Measurements from ENCODE around the gene CAMK2G.

Gene CAMK2G

DNA sequence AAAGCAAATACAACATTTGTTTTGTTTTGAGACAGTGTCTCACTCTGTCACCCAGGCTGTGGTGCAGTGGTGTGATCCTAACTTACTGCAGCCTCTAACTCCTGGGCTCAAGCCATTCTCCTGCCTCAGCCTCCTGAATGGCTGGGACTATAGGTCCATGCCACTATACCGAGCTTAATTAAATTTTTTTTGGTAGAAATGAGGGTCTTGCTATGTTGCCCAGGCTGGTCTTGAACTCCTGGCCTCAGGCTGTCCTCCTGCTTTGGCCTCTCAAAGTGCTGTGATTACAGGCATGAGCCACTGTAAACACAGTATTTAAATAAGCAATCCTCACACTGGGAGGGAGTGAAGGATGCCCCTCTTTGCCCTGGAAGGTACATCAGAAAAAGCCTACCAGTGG, 4.0 kb upstream of the CAMK2G start:
- no peak for DNase-seq

DNA sequence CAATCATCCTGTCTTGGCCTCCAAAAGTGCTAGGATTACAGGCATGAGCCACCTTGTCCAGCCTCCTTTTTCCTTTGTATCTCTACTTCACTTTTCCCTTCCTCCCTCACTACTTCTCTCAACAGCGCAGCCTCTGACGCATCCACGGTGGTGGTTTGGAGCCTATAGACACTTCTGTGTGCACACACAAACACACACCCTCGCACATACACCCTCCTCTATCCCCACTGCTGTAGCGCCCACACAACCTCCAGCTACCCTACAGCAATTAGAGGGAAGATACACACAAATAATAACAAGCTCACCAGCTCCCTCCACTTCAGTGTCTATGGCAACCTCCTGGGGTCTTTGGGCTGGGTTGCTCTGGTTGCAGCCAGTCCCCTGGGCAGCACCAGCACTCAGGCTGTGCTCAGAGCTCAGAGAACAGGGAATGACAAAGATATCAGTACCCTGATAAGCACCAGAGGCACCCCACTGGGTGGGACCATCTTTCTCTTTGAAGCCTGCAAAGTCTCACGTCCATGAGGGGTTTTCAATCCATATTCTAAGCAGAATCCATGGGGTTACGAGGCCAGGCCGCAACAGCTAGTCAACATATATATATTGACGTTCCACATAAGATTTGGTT, 3.3 kb upstream of the CAMK2G start:
- no peak for DNase-seq

DNA sequence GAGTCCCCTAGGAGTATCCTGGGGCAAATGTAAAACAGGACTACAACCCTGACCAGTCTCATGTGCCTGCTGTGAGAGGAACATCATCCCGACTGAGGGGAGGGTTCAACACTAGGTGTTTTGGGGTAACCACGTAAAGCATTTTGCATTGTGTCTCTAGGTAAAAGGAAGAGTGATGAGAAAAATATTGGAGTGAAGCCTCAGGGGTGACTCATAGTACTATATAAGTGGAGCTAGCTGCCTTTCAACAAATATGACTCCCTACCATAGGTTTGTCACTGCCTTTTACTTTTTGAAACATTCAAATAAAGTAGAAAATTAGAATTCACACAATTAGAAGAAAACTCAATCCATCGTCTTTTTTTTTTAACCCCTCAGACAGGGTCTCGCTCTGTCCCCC, 2.6 kb upstream of the CAMK2G start:
- DNase-seq: no peak

DNA sequence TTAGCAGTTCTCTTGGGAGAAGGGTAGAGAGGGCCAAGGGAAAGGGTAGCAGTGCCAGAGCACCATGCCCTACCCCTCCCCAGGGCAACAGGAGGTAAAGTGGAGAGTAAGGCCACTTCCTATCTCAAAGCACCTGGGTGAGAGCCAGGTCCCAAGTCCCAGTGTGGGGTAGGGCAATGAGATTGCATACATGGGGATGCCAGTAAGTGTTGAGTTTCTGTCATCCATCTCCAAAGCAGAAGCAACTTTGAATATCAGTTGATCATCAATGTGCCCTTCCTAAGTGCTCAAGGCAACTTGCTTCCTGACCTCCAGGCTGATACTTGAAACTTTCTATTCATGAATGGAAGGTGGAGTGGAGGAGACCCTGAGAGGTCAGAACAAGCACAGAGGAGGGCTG, 2.2 kb upstream of the CAMK2G start:
- DNase-seq: no peak

DNA sequence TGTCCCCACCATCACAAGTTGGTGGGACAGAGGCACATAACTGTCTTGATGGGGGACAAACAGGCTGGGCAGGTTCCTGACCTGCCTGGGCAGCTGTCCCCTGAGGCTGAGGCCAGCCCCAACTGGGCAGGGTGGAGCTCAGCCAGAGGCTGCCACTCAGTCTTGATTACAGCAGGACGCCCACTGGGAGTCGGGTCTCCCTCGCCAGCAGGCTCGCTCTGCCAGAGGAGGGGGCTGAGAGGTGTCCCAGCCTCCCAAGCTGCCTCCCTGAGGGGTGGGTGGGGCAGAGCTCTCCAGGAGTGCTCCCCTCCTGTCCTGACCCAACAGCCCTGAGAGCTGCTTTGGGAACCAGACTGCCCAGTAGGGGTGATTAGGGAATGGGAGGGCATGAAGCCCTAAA, 1.8 kb upstream of the CAMK2G start:
- DNase-seq: no peak

DNA sequence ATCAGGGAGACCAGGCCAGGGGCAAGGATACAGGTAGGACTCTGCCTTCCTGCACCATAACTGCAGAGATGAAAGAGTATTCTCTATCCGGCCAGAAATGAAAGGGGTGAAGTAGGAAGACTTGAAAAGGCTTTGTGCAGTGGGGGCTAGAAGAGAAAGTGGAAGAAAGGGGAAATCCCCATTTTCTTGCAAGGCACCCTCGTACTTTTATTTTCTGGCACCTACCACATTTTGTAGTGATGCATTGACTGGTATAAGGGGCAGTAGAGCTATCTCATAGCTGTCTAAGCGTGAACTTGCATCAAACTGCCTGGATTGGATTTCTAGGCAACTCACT, 752 bp upstream of the CAMK2G start:
- DNase-seq: no peak

DNA sequence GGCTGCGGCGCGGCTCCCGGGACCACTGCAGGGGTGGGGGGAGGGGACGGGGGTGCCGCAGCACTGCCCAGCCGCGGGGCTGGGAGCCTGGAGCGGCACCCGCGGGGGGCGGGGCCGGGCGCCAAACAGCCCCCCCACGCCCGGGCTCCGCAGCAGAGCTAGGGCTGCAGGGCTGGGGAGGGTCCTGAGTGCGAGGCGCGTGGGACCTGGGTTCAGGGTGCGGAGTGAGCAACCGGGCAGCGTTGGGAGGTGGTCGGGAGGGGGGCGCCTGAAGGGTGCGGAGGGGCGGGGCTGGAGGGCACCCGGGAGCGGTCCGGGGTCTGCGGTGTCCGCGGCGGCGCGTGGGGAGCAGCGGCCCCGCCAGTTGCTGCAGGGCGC, 528 bp downstream of the CAMK2G start:
- no peak for DNase-seq

DNA sequence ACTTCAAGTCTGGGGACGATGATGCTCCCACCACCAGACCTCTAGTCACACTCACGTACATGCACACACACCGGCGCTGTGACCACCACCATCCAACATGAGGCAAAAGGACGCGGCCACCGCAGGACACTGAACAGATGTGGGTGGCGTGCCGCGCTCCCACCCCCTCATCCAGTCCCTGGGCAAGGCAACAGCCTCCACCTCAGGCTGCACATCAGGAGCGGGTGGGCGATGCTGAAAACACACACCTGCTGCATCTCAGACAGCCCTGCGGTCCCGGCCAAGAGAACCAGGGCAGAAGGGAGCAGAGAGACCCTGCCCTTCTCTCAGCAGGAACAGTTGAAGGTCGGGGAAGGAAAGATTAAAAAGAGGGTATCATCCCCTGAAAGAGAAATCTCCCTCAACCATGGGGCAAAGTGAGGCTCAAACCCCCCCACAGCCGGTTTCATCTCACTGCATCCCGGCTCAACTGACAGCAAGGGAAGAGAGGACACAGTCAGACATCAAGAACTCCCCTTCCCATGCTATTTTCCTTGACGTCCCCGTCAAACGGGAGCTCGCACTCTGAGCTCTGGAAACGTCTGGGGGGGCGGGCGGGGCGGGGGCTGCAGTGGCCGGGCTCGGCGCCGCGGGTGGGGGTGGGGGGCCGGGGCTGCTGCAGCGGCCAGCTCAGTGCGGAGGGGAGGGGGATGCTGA, 1.1 kb downstream of the CAMK2G start:
- no peak for DNase-seq

DNA sequence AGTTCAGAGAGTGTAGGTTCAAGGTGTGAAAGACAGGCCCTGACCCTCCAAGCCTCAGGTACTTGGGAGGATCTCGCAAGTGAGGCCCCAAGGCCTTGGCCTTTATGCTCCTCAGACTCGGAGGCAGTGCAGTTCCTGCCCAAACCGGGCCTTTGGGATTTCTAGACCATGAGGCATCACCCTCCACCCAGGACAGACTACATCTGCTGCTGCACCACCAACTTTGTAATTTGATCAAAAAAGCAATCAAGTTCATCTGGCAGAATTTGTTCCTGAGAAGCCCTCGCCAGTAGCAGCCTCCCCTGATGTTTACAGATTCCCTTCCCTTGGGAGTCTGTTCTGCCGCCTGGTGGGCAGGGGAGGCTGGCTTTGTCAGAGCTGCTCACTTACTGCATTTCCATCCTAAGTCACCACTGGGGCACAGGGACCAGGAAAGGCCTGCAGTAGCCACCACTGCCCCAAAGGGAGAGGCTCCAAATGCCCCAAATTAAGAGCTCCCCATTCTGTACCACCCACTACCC, 2.1 kb downstream of the CAMK2G start:
- DNase-seq: no peak

DNA sequence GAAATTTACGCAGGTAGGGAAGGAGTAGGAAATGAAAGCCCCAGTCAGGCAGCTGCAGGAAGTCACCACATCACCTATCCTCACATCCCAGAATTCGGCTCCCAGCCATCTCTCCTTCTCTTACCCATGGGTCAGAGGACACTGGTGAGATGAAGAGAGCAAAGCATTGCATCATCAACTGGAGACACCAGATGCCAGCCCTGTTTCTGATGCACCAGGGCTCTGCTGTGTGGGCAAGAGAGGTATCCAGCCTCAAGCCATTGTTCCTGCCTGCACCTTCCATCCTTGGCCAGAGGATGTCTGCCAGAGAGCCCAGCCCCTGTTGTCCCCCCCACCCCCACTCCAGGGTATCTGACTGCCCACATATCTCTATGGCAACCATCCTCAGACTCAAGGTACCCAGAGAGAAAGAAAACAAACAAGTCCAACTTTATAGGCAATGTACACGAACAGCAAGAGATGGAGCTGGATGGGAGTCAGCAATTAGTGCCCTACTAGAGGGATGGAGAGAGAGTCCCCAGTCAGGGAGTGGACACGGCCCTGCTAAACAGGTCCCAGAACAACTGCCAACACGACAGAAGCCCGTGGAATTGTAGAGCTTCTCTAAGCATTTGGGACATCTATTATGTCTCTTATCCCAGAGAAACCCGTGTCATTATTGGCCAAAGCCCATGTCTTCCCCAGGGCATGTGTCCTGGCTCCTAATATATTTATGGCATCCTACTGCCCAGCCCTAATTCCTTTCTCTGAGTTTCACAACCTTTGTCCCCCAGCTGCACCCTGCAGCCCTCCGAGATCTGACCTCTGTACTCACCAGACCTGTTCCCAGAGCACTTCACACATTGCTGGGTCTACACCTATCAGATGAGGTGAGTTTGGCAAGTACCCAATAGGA, 2.8 kb downstream of the CAMK2G start:
- no peak for DNase-seq

DNA sequence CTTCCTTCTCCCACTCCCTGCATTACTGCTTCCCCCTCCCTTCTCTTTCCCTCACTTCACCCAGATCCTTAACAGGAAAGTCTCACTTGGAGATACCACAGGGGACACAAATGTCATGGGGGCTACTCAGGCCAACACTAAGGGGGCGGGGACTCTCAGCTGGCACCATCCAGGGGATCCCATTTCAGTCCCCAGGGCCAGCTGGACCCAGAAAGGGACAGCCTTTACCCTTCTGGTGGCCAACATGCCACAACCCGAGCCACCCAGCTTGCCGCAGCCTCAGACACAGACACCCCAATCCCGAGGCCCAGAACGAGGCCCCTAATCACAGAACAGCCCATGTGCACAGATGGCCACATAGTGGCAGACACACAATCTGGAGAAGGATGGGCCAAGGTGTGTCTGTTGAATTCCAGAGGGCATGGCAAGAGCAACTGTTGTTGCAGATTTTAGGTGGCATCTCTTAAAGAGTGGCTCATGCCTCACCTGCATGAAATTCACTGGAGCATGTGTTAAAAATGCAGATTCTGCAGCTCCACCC, 5.6 kb downstream of the CAMK2G start:
- DNase-seq: no peak

DNA sequence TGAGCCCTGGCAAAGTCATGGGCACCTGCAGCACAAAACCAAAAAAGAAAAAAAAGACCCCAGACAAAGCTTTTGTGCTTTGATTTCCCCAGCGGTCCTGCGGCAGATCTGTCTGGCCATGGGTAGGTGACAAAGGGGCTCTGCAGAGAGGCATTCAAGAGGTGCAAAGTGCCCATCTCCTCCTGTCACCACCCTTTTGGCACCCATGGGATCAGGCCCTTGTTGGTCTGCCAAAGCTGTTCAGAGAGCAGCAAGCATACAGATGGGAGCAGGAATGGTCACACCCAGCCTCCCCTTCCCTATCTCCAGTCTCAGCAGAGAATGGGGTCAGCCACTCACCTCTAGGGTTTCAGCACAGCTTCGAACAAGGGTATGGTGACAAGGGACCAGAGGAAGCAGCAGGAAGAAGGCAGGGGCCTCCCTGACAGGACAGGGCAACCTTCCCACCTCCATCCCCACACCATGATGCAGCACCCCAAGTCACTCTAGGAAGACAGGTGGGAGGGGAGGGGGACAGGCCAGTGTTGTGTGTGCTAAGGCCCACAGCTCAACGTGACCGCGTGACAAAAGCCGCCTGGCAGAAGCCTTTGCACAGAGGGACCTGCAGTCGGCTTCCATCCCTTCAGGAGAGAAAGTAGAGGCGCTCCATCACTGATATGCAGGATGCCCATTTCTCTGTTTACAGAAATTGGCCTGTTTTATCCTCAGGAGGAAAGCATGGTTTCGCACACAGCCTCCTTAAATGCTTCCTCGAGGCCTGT, 6.3 kb downstream of the CAMK2G start:
- no peak for DNase-seq

DNA sequence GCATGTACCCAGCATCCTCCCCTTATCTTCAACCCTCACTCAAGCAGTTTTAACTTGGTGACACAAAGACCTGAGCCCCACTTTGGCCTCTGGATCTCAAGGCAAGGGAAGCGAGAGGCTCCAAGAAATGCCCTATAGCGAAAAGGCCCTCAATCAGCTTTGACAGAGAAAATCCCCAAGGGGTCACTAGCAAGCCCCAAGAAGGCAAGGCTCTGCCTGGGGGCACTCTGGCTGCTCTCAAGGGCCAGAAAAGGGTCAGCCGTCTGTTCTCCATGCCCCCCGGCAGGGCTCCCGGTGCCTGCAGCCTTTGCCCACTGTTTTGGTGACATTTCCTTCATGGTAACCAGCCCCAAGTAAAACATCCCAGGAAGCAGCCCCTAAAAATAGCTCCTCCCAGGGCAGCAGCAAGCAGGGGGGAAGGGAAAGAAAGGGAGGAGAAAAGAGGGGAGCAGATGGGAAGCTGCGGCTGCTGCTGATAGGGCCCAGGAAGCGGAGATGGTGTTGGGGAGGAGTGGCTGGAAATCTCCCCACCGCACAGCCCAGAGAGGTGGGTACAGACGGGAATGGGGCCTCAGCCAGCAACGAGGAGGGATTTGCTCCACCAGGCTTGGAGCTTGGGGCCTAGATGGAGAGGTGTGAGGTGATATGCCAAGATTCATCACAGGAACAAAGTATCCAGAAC, 7.1 kb downstream of the CAMK2G start:
- no peak for DNase-seq

DNA sequence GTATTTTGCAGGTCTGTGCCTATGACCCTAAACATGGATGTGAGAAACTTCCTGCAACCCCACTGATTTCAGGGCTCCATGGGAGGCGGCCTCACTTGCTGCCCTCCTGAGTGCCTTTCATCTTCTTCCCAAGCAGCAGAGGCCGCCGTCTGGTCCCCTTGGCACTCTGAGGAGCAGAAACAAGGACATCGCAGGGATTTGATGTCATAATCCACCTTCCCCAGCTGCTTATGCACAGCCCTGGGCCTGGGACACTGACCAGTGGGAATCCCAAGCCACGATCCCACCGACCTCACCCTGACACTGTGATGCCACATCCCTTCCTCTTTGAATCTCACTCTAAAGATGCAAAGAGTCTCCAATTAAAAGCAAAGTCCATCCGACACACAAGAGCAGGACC, 7.7 kb downstream of the CAMK2G start:
- no peak for DNase-seq

DNA sequence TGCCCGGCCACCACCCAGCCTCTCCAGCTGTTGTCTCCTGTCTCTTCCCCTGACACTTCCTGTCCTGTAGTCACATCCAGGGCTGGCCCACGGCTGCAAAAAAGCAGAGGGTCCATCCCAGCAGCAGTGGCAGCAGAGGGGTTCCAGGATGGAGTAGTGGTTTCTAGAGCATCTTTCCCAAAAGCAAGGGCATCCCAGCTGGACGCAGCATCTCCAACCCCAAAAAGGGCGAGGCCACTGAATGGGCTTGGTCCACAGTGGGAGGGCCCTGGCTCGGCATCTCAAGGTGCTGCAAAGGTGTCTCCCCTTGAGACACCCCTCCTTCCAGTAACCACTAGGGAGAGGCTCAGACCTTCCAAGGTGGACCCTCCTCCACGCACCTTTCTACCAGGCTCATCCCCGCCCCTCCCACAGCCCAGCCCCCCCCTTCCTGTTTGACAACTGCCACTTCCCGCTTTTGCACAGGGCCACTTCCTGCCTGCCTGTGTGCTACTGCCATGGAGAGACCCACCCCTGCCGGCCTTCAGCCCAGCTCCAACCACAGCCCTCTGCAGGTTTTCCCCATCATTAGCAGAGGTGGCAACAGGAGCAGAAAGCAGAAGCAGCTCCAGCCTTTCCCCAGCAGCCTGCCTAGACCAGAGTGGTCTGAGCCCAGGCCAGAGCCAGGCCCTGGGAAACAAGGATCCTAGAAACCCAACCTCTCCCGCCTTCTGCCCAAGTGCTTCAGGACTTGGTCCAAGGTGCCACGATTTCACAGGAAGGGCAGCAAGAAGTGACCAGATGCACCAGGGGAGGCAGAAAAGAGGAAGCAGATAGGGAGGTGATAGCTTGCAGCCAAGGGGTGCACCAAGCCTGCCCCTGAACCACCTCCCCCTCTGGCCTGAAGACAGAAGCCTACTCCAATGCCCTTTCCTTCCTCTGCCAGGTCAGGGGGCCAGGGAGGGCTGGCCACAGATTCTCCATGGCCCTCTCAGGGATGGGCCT, 8.6 kb downstream of the CAMK2G start:
- DNase-seq: no peak

DNA sequence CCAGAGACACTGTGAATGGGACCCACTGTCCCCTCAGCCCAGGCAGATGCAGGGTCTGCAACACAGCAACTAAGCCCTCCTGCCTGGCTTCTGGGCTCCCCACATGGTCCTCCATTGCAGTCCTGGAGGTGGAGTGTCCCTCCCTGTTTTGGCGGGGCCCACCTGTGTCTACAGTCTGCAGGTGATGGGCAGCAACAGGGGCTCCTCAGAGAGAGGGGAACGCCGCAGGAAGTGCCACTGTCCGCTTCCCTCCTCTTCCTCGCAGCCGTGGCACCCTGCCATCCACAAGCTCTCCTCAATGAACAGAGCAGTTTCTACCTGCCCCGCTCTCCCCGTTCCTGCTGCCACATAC, 9.3 kb downstream of the CAMK2G start:
- no peak for DNase-seq

DNA sequence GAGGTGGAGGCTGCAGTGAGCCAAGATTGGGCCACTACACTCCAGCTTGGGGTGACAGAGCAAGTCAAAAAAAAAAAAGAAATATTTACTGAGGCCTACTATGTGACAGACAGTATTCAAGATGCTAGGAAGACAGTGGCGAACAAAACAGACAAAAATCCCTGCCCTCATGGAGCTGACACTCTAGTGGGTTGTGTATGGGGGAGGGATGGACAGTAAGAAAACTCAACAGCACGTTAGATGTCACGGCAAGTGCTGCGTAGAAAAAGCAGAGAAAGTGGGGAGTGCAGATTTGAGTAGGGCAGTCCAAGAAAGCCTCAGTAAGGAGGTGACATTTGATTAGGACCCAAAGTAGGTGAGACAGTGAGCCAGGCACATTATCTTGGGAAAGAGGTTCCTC, 10.1 kb downstream of the CAMK2G start:
- DNase-seq: no peak

DNA sequence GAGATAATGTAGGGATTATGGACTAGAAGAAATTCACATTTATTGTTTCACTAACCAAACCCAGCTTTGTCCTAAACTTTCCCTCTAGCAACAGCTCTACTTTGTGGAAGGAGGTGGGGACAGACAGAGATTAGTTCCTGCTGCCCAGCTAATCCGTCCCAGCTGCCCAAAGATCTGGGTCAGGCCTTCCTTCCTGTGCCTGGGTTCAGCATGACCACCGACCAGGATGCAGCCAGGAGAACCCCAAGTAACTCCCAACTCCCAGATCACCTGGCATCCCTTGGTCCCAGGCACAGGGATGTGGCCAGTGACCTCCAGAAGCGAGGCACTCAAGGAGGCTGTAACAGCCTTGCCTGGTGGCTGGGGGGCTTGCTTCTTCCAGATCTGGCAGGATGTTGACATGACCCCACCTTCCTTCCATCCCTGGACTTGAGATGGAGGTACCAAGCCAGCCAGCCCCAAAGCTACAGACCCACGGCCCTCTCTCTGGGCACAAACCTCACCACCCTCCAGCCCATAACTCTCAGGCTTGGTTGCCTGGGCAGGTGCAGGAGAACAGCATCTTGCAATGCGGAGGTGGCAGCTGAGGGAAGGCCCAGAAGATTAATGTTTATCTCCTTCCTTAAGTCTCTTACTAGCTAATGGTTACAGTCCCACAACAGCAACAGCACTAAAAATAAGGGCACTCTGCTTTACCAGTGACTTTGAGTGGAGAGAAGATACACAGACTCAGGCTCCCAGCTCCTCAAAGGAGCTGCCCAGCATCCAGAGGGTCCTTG, 11.1 kb downstream of the CAMK2G start:
- DNase-seq: no peak

DNA sequence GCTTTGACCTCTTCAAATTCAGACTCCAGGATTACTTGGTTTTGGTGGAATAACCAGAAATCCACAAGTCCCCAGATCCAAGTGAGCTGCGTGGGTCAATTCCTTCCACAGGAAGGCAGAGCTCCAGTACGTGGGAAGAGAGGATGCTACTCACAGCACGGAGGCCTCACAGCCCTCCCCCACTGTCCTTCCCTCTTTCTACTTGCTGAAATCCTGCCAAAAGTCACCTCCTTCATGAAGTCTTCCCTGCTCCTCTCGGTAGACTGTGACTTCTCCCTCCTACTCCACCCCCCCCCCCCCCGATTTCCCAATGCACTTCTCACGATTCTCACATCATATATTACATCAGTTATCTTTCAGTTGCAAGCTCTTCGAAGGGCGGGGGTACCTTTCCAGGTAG, 12.3 kb downstream of the CAMK2G start:
- no peak for DNase-seq

DNA sequence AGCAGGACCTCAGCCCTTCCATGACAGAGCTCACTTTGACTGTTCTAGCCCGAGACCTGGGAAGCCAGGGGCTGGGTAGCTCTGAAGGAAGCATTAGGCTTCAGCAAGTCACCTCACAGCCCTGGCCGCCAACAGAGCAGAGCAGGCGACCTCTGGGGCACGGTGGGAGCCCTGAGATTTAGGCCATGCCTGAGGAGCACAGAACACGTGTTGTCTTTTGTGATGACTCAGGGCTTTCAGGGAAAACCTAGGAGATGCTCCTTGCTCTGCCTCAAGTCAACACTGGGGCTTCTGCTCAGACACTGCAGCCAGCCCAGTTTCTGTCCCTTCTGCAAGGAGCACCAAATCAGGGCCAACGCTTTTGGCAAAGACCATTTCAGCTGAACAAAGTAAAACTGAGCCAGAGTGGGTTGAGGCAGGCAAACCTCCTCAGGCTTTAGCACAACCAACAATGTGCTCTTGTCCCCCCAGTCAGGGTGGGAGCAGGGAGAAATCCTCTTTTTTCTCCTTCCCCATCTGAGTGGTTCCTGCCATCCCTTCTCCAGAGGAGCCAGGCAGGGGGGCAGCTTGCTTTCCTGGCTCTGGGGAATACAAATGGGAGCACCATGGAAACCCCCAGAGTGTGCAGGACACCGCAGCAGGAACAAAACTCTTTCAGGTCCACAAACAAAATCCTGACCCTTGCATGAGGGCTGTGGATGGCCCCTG, 14.4 kb downstream of the CAMK2G start:
- DNase-seq: no peak

Data from NCI-H1105 (cell line).